Upper lobe of right lung (tissue), 1 donor: ENCODE measurements around the gene PDE7B. TPM values are rescaled to one million over a fixed set of nuclear protein-coding genes. Genes with fewer than 3 reads are reported as not detected.

ENCODE experiments used
- ATAC-seq: fragments of 200-7000 bp; cut with Tn5 transposase; one replicate; pipeline ENCODE4 v1.9.1; 2020; ENCODE audit warnings: mild to moderate bottlenecking, moderate library complexity
- DNase-seq: peaks from one replicate; pipeline ENCODE4 v3.0.0-alpha.2; 2020
- H3K27ac ChIP-seq: fragments of 200-600 bp; one replicate; pipeline ENCODE4 v1.8.0; 2022
- H3K27me3 ChIP-seq: fragments of 200-600 bp; one replicate; pipeline ENCODE4 v1.8.0; 2022; ENCODE audit warnings: mild to moderate bottlenecking
- H3K36me3 ChIP-seq: fragments of 200-600 bp; one replicate; pipeline ENCODE4 v1.8.0; 2022
- H3K4me1 ChIP-seq: fragments of 200-600 bp; one replicate; pipeline ENCODE4 v1.8.0; 2022
- H3K4me3 ChIP-seq: fragments of 200-600 bp; one replicate; pipeline ENCODE4 v1.8.0; 2022; ENCODE audit warnings: mild to moderate bottlenecking
- H3K9me3 ChIP-seq: fragments of 200-600 bp; one replicate; pipeline ENCODE4 v1.8.0; 2022
- intact Hi-C: fragments of 100-400 bp; cut with DNase I; formaldehyde crosslinking; loops from one replicate; pipeline ENCODE4 v1.11.0; 2022
- total RNA-seq: library from RNA; stranded (reverse); fragmentation: NEBNext Ultra II Directional; extraction: Animal tissue kit (Norgen Biotek cat#: 25700); gene quantifications from one replicate; pipeline ENCODE4 v1.2.1, GENCODE V29; 2021
- TF ChIP-seq, protein P1 (sequence below): fragments of 200-600 bp; IDR thresholded peaks from one replicate; pipeline ENCODE4 v1.8.0; 2022; ENCODE audit warnings: antibody characterized with exemption
- donor health status: DM: no; HTN: yes; CAD: no; lungs with severe emphysema.

PDE7B gene
- total RNA-seq, 1 donor from 2014 or later: 4.2 TPM

DNA sequence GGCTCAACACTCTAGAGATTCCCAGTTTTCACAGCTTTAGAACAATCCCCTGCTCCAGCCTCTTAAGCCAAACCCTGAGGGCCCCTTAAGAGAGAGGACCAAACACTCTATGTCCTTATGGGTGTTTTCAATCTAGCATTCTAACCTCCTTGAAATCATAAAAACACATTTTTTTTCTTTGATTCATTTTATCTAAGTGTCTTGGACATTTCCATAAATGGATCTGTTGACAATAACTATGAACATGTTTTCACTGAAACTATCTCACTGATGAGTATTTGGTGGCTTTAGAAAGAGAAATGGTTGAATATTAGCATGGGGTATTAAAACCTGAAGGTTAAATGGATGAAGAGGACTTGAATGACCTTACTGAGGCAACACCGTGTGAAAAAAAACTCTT lies 27.6 kb upstream of the PDE7B start:
- H3K36me3 ChIP-seq: no peaks in the 10 kb centered on the region
- intact Hi-C loops: no loop called here
- H3K27me3 ChIP-seq: no peaks in the 10 kb centered on the region
- TF ChIP-seq, protein P1, sequence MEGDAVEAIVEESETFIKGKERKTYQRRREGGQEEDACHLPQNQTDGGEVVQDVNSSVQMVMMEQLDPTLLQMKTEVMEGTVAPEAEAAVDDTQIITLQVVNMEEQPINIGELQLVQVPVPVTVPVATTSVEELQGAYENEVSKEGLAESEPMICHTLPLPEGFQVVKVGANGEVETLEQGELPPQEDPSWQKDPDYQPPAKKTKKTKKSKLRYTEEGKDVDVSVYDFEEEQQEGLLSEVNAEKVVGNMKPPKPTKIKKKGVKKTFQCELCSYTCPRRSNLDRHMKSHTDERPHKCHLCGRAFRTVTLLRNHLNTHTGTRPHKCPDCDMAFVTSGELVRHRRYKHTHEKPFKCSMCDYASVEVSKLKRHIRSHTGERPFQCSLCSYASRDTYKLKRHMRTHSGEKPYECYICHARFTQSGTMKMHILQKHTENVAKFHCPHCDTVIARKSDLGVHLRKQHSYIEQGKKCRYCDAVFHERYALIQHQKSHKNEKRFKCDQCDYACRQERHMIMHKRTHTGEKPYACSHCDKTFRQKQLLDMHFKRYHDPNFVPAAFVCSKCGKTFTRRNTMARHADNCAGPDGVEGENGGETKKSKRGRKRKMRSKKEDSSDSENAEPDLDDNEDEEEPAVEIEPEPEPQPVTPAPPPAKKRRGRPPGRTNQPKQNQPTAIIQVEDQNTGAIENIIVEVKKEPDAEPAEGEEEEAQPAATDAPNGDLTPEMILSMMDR: no peak
- no peak overlapping the region for H3K27ac ChIP-seq
- ATAC-seq (no peak), DNase-seq (no peak)
- H3K4me1 ChIP-seq: no peaks in the 10 kb centered on the region
- no peak overlapping the region for H3K4me3 ChIP-seq
- no peaks in the 10 kb centered on the region for H3K9me3 ChIP-seq

DNA sequence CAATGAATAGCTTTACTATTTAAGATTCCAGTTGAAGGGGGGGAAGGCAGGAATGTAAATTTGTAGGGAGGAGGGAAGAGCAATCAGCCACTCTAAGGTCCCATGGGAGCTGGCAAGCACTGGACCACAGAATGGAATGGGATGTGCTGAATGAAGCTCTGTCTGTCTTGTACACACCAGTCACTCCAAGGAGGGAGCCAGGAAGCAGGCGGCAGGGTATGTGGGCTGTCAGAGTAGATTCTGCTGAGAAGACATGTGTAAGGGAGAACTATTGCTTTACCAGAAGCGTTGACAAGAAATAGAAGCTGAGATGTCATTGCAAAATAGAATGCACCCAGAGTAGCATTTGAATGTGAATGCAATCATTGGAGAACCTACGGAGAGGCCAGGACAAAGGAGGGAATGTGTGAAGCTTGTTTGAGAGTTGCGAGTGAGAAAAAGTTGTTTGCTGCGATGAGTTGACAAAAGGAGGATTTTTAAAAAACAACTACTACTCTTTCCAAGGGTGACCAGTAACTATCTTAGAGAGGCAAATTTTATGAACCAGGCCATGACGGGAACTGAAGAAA lies 25.2 kb upstream of the PDE7B start:
- TF ChIP-seq, protein P1: no peak
- no peak overlapping the region for H3K27ac ChIP-seq
- no peak overlapping the region for H3K4me3 ChIP-seq
- H3K9me3 ChIP-seq: no peaks in the 10 kb centered on the region
- DNase-seq (no peak), ATAC-seq (no peak)
- no peaks in the 10 kb centered on the region for H3K36me3 ChIP-seq
- H3K27me3 ChIP-seq: no peaks in the 10 kb centered on the region
- intact Hi-C loops: no loop called here
- no peaks in the 10 kb centered on the region for H3K4me1 ChIP-seq

DNA sequence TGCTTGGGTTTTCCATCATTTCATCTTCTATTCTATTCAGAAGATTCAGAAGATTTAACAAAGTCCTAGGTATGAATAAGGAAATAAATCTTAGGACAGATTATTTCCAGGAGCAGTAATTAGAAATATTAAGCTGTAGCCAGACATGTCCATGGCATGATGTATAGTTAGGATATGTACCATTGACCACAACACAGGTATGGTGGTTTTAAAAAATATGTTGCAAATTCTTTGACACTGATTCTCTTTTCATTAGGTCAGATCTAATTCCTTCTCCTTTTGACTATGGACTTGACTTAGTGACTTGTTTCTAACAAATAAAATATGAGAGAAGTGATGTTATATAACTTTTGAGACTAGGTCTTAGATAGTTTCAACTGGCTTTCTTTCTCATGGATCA lies 23.5 kb upstream of the PDE7B start:
- Histone ChIP-seq H3K27me3 (no peaks in the 10 kb centered on the region), H3K9me3 (no peaks in the 10 kb centered on the region), H3K4me3 (no peak overlapping the region), H3K27ac (no peak overlapping the region), H3K36me3 (no peaks in the 10 kb centered on the region), H3K4me1 (no peaks in the 10 kb centered on the region)
- DNase-seq: no peak
- no peak for ATAC-seq
- TF ChIP-seq, protein P1: no peak
- intact Hi-C loops: no loop called here

GRCh38 chr6:135830452-135830881 lies 21.0 kb upstream of the PDE7B start:
- Histone ChIP-seq H3K27me3 (no peaks in the 10 kb centered on the region), H3K4me1 (no peaks in the 10 kb centered on the region), H3K9me3 (no peaks in the 10 kb centered on the region), H3K27ac (no peak overlapping the region), H3K4me3 (no peak overlapping the region), H3K36me3 (no peaks in the 10 kb centered on the region)
- DNase-seq: no peak
- intact Hi-C loops: no loop called here
- ATAC-seq: no peak
- TF ChIP-seq, protein P1: no peak

- H3K27me3 ChIP-seq: no peaks in the 10 kb centered on the region
- H3K9me3 ChIP-seq: no peaks in the 10 kb centered on the region
- DNase-seq (no peak), ATAC-seq (no peak)
- no peaks in the 10 kb centered on the region for H3K36me3 ChIP-seq
- H3K4me1 ChIP-seq: no peaks in the 10 kb centered on the region
- H3K4me3 ChIP-seq: no peak overlapping the region
- intact Hi-C loops: no loop called here
- no peak overlapping the region for H3K27ac ChIP-seq
- TF ChIP-seq, protein P1: no peak
Observed at GRCh38 chr6:135831016-135831415, 20.5 kb upstream of the PDE7B start.

DNA sequence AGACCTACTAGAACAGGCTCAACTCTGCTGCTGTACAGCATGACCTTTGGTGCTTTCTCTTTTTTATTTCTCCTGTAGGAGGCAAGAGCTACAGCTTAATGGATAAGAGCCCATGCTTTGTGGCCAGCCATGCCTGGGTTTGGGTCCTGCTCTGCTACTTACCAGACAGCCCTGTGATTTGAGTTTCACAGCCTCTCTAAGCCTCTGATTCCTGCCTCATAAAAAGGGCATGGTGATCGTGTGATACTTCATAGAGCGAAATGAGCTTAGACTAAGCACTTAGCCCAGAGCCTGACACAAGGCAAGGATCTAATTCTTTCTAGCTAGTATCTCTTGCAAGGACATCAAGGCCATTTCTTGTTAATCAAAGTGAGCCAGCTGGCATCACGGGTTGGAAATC lies 19.3 kb upstream of the PDE7B start:
- TF ChIP-seq, protein P1: no peak
- intact Hi-C loops: no loop called here
- Histone ChIP-seq H3K27me3 (no peaks in the 10 kb centered on the region), H3K36me3 (no peaks in the 10 kb centered on the region), H3K9me3 (no peaks in the 10 kb centered on the region), H3K27ac (no peak overlapping the region), H3K4me1 (no peaks in the 10 kb centered on the region), H3K4me3 (no peak overlapping the region)
- ATAC-seq (no peak), DNase-seq (no peak)
